Duodenal mucosa (tissue), 2 donors: Measurements from ENCODE around the gene WBP1L.

Source experiments
- H3K27ac ChIP-seq: one replicate; pipeline ENCODE4 v1.7.0; 2013; ENCODE audit warnings: low read depth, low read length
- H3K27me3 ChIP-seq, 2 donors: one replicate each; pipeline ENCODE4 v1.7.0; 2013; ENCODE audit warnings: low read length in 2 of 2, control low read depth in 1 of 2; ENCODE audit not compliant: insufficient read depth in 2 of 2, control insufficient read depth in 1 of 2
- H3K36me3 ChIP-seq, 2 donors: one replicate each; pipeline ENCODE4 v1.7.0; 2013; ENCODE audit warnings: low read length in 2 of 2, control low read depth in 1 of 2; ENCODE audit not compliant: insufficient read depth in 2 of 2, control insufficient read depth in 1 of 2
- H3K4me1 ChIP-seq, 2 donors: one replicate each; pipeline ENCODE4 v1.7.0; 2013; ENCODE audit warnings: low read length in 2 of 2, control low read depth in 1 of 2; ENCODE audit not compliant: insufficient read depth in 2 of 2, control insufficient read depth in 1 of 2
- H3K4me3 ChIP-seq, 2 donors: one replicate each; pipeline ENCODE4 v1.7.0; 2013; ENCODE audit warnings: low read length in 2 of 2, low read depth in 1 of 2
- H3K9ac ChIP-seq, 2 donors: one replicate each; pipeline ENCODE4 v1.7.0; 2013; ENCODE audit warnings: low read length in 2 of 2, low read depth in 1 of 2
- H3K9me3 ChIP-seq, 2 donors: one replicate each; pipeline ENCODE4 v1.7.0; 2013; ENCODE audit warnings: low read length in 2 of 2, control low read depth in 1 of 2; ENCODE audit not compliant: control insufficient read depth in 1 of 2

WBP1L gene

DNA sequence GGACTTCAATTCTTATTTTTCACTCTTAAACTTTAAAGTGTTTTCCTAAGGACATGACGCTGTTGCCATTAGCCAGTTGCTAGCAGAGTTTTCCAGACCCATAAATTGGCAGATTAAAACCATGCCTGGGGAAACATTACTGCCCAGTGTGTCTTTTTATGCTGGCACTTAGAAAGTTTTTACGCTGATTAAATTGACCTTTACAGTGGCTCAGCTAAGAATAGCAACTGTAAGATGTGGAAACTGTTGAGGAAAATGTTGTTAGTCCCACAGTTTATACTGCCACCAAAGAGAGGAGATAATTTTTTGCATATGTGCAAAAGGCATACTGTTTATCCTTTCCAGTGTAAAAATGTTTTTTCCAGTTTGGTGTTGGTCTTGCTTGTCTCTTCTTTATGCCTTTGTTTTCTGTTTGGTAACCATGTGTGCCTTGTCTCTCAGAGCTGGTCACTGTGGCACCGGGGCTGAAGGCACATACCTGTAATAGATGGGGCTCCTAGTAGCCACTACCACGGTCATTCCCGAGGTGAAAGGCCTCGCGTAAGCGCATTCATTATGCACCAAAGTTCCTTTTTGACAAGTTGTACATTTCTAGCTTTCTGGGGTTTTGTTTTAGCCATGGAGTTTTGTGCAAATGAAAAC is 48.1 kb downstream of the WBP1L start:
- H3K9me3 ChIP-seq: no peaks in the 10 kb centered on the region
- no peak overlapping the region for H3K9ac ChIP-seq
- peaks cover 14 to 18% of the 10 kb centered on the region in 2 donors for H3K4me1 ChIP-seq
- H3K4me3 ChIP-seq: no peak overlapping the region
- no peak overlapping the region for H3K27ac ChIP-seq
- H3K36me3 ChIP-seq: no peaks in the 10 kb centered on the region
- no peaks in the 10 kb centered on the region for H3K27me3 ChIP-seq

DNA sequence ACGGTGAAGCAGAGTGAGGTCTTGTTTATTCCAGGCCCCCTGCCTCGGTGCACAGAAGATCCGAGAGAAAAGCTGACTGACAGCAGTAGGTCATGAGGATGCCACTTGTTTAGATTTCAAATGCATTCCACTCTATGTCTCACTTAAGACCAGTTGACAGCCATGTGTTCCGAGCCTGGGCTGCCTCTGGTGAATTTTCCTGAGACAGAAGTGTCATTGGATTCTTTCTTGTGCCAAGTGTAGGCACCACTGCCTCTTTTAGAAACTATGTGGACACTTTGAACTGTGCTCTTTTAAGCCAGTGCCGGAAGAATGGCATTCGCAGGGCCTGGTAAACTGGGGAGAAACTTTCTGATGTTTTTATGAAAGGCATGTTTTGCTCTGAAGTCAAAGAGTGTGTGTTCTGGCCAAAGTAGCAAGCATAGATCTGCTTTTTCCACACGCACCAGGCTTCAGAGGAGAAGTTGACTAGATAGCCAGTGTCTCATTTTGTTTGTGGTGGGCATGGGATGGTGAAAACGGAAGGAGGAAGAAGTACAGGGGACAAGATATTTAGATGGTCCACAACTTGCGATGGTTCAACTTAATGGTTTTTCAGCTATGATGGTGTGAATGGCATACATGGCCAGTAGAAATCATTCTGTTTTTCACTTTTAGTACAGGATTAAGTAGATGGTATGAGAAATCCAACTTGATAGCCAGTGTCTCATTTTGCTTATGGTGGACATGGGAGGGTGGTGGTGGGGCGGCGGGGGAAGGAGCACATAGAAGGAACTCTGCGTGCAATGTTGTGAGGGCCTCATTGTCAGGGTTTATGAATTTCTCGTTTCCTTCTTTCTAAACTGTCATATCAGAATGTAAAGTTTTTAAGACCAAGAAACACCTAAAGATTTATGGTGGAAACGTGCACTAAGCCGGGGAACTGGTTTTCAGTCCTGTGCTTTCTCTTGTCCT is 52.0 kb downstream of the WBP1L start:
- no peaks in the 10 kb centered on the region for H3K27me3 ChIP-seq
- no peaks in the 10 kb centered on the region for H3K9me3 ChIP-seq
- H3K27ac ChIP-seq: peak overlapping the region; percentile 30
- H3K4me1 ChIP-seq: peaks cover 14 to 23% of the 10 kb centered on the region in 2 donors
- no peak overlapping the region for H3K9ac ChIP-seq
- no peak overlapping the region for H3K4me3 ChIP-seq
- peaks cover 14 to 28% of the 10 kb centered on the region in 2 donors for H3K36me3 ChIP-seq

DNA sequence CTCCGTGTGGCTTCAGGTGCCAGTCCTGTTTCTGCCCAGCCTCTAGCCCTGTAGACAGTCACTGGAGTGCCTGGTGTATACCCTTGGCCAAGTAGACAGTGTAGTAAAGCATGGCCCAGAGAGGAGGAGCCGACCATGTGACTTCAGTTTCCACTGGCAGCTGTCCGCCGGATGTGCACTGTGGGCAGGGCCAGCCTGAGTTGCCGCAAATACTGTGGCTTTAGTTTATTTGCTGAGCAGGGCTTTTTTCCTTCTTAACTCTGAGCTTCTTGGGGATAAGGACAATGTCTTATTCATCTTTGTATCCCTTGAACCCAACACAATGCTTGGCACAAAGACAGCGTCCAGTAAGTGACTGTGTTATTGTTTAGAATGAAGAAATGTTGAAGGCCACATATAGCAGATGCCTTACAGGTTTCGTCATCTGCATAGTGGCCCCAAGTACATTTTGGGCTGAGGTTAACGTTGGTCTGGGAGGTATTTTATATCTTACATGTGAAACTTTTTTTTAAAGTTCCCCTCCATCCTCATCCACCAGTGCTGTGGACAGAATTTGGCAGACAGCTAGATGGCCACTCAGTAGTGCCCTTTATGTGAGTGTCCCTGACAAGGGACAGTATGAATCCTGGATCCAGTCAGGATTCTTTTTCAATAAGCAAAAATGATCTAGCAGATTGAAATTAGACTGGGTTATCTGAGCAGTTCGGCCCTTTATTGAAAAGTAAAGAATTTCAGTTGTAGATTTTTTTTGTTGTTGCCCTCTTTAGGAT is 52.8 kb downstream of the WBP1L start:
- Histone ChIP-seq H3K27me3 (no peaks in the 10 kb centered on the region), H3K36me3 (peaks cover 14 to 32% of the 10 kb centered on the region in 2 donors), H3K4me3 (no peak overlapping the region), H3K9me3 (no peaks in the 10 kb centered on the region), H3K9ac (peak overlapping the region in 1 of 2 donors; percentile 6), H3K4me1 (peaks cover 22 to 31% of the 10 kb centered on the region in 2 donors), H3K27ac (peak overlapping the region; percentile 37)

GRCh38 chr10:102799691-102800471 is 56.1 kb downstream of the WBP1L start:
- H3K9ac ChIP-seq: no peak overlapping the region
- peak overlapping the region; percentile 5 for H3K27ac ChIP-seq
- no peak overlapping the region for H3K4me3 ChIP-seq
- no peaks in the 10 kb centered on the region for H3K27me3 ChIP-seq
- no peaks in the 10 kb centered on the region for H3K9me3 ChIP-seq
- peaks cover 18 to 37% of the 10 kb centered on the region in 2 donors for H3K36me3 ChIP-seq
- peaks cover 33 to 39% of the 10 kb centered on the region in 2 donors for H3K4me1 ChIP-seq

GRCh38 chr10:102800611-102801335 is 57.0 kb downstream of the WBP1L start:
- Histone ChIP-seq H3K27ac (no peak overlapping the region), H3K36me3 (peaks cover 18 to 41% of the 10 kb centered on the region in 2 donors), H3K4me3 (no peak overlapping the region), H3K4me1 (peaks cover 28 to 32% of the 10 kb centered on the region in 2 donors), H3K27me3 (no peaks in the 10 kb centered on the region), H3K9me3 (no peaks in the 10 kb centered on the region), H3K9ac (no peak overlapping the region)

DNA sequence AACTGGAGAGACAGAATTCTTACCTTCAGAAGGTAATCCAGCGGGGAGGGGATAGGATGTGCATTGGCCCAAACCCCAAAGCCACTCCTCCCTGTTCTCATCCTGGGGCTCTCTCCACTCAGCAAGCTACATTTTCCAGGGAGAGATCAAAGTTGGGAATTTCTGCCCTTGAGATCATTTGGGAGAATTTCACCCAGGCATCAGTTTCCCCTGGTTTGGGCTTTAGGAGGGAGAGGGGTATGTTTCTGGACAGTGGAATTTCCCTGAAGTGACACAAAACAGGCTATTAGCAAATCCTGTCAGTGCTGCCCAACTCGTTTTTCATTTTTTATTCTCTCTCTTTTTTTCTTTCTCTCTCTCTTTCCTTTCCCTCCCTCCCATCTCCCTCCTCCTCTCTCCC is 57.7 kb downstream of the WBP1L start:
- H3K27ac ChIP-seq: peak overlapping the region; percentile 30
- H3K9ac ChIP-seq: no peak overlapping the region
- H3K27me3 ChIP-seq: no peaks in the 10 kb centered on the region
- no peaks in the 10 kb centered on the region for H3K9me3 ChIP-seq
- peaks cover 18 to 44% of the 10 kb centered on the region in 2 donors for H3K36me3 ChIP-seq
- H3K4me1 ChIP-seq: peaks cover 23 to 24% of the 10 kb centered on the region in 2 donors
- no peak overlapping the region for H3K4me3 ChIP-seq

- H3K36me3 ChIP-seq: peaks cover 18 to 46% of the 10 kb centered on the region in 2 donors
- no peaks in the 10 kb centered on the region for H3K9me3 ChIP-seq
- no peak overlapping the region for H3K9ac ChIP-seq
- peaks cover 19 to 20% of the 10 kb centered on the region in 2 donors for H3K4me1 ChIP-seq
- H3K4me3 ChIP-seq: no peak overlapping the region
- H3K27me3 ChIP-seq: no peaks in the 10 kb centered on the region
- H3K27ac ChIP-seq: peak overlapping the region; percentile 21
Observed at GRCh38 chr10:102801978-102802377, 58.2 kb downstream of the WBP1L start.

DNA sequence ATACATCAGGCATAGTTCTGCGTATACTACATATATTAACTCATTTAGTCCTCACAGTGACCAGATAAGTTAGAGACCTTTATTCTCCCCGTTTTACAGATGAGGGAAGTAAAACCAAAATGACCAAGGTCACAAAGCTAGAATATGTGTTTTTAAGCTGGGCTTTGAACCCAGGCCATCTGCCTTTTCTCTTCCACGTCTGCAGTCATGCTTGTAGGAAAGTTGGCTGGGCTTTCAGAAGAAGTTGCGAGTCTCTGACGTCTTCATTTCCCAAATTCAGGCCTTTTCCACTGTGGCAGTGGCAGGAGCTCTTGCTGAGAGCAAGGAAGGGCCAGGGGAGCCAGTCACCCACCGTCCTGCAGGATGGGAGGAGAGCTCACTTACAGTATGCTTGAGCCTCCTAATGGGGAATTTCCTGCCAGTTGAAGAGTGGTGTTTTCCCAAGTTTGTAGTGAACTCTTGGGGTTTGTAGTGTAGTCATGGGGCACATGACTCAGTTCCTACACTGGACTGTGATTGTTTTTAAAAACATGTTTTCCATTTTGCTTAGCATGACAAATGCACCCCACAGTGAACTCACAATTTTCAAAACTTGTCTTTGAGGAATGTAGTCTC is 59.3 kb downstream of the WBP1L start:
- peaks cover 16 to 44% of the 10 kb centered on the region in 2 donors for H3K36me3 ChIP-seq
- no peaks in the 10 kb centered on the region for H3K9me3 ChIP-seq
- peaks cover 19% of the 10 kb centered on the region in 2 donors for H3K4me1 ChIP-seq
- H3K27me3 ChIP-seq: no peaks in the 10 kb centered on the region
- H3K27ac ChIP-seq: no peak overlapping the region
- no peak overlapping the region for H3K4me3 ChIP-seq
- H3K9ac ChIP-seq: no peak overlapping the region
